ENCODE measurements around the gene BBS9. TPM values are rescaled to one million over a fixed set of nuclear protein-coding genes. Genes with fewer than 3 reads are reported as not detected.

The BBS9 gene
- total RNA-seq, 2 experiments from 2014 or later, result 16.0 to 20.4 TPM

DNA sequence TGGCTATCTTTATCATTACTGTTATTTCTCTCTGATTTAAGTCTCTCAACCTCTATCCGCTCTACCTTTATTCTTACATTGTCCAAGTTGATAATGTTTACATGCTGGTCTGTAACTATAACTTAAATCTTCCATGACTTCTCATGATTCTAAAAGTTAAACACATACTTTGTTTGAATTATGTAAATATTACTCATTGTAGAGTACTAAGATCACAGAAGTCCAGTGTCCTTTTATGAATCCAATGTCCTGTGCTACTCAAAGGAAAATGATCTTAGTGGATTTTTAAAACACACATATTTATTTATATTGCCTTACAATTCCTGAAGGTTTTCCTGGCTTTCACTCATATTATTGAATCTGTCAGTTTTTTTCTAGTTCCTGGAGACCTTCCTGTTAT is 70.9 kb downstream of the BBS9 start:
- H3K4me1 Mint-ChIP-seq (ENCODE audit: low read depth), result no peaks in the 10 kb centered on the region
- no peaks in the 10 kb centered on the region for H3K27me3 Mint-ChIP-seq
- TF ChIP-seq, protein P1, sequence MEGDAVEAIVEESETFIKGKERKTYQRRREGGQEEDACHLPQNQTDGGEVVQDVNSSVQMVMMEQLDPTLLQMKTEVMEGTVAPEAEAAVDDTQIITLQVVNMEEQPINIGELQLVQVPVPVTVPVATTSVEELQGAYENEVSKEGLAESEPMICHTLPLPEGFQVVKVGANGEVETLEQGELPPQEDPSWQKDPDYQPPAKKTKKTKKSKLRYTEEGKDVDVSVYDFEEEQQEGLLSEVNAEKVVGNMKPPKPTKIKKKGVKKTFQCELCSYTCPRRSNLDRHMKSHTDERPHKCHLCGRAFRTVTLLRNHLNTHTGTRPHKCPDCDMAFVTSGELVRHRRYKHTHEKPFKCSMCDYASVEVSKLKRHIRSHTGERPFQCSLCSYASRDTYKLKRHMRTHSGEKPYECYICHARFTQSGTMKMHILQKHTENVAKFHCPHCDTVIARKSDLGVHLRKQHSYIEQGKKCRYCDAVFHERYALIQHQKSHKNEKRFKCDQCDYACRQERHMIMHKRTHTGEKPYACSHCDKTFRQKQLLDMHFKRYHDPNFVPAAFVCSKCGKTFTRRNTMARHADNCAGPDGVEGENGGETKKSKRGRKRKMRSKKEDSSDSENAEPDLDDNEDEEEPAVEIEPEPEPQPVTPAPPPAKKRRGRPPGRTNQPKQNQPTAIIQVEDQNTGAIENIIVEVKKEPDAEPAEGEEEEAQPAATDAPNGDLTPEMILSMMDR (IDR thresholded peaks at IDR 0.05), result no peak
- peaks cover 31% of the 10 kb centered on the region for H3K36me3 Mint-ChIP-seq (ENCODE audit: low read depth)
- no peak overlapping the region for H3K27ac Mint-ChIP-seq
- no peak overlapping the region for H3K4me3 ChIP-seq (ENCODE audit: low read length)
- no peak for ATAC-seq (ENCODE audit: poor library complexity)
- intact Hi-C loops (cut with DNase I, micrococcal nuclease), result no loop called here
- POLR2A ChIA-PET, result interaction anchor here (0.6 kb wide), 1 partner anchor 10 kb away, joined by 3 read pairs; no protein-coding TSS in a partner anchor
- H3K4me3 Mint-ChIP-seq, result no peak overlapping the region
- H3K9me3 ChIP-seq (ENCODE audit: control insufficient read depth in 1 of 2, insufficient read depth in 1 of 2, low read length in 2 of 2), result no peaks in the 10 kb centered on the region
- H3K4me1 ChIP-seq (ENCODE audit: insufficient read depth, low read length), result no peaks in the 10 kb centered on the region
- no peaks in the 10 kb centered on the region for H3K36me3 ChIP-seq (ENCODE audit: insufficient read depth, low read length)
- no peaks in the 10 kb centered on the region for H3K9me3 Mint-ChIP-seq
- H3K27me3 ChIP-seq (ENCODE audit: control insufficient read depth in 1 of 2, insufficient read depth in 2 of 2, low read length in 2 of 2), result no peaks in the 10 kb centered on the region
- DNase-seq, result no peak
- CTCF ChIA-PET, result no interaction called here
- no peak overlapping the region for H3K27ac ChIP-seq (ENCODE audit: low read depth in 1 of 2, low read length in 2 of 2)

DNA sequence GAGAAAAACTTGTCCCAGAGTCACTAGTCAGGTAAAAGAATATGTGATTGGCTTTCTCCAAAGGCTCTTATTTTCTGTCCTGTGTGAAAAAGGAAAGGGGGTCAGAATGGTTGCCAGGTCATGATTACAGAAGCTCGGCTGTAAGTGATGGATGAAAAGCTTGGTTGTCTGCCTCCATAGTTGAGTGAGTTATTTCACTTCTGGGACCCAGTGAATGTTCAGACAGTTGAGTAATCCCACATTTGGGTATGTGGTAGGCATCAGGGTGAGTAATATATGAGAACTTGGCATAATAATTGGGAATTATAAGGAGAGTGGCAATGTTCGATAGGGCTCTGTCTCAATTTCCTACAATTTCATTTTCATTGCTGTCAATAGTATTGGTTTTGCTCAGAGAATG is 72.5 kb downstream of the BBS9 start:
- no peak overlapping the region for H3K27ac Mint-ChIP-seq
- H3K4me1 Mint-ChIP-seq (ENCODE audit: low read depth), result no peaks in the 10 kb centered on the region
- no peak overlapping the region for H3K4me3 ChIP-seq (ENCODE audit: low read length)
- no peak for ATAC-seq (ENCODE audit: poor library complexity)
- no peak for DNase-seq
- no peak overlapping the region for H3K4me3 Mint-ChIP-seq
- ChIA-PET CTCF (no interaction called here), POLR2A (no interaction called here)
- no peaks in the 10 kb centered on the region for H3K9me3 ChIP-seq (ENCODE audit: control insufficient read depth in 1 of 2, insufficient read depth in 1 of 2, low read length in 2 of 2)
- no peaks in the 10 kb centered on the region for H3K27me3 ChIP-seq (ENCODE audit: control insufficient read depth in 1 of 2, insufficient read depth in 2 of 2, low read length in 2 of 2)
- no peaks in the 10 kb centered on the region for H3K9me3 Mint-ChIP-seq
- TF ChIP-seq, protein P1 (IDR thresholded peaks at IDR 0.05), result no peak
- intact Hi-C loops (cut with DNase I, micrococcal nuclease), result no loop called here
- H3K27me3 Mint-ChIP-seq, result no peaks in the 10 kb centered on the region
- H3K36me3 ChIP-seq (ENCODE audit: insufficient read depth, low read length), result no peaks in the 10 kb centered on the region
- H3K27ac ChIP-seq (ENCODE audit: low read depth in 1 of 2, low read length in 2 of 2), result no peak overlapping the region
- H3K36me3 Mint-ChIP-seq (ENCODE audit: low read depth), result peaks cover 42% of the 10 kb centered on the region
- no peaks in the 10 kb centered on the region for H3K4me1 ChIP-seq (ENCODE audit: insufficient read depth, low read length)

DNA sequence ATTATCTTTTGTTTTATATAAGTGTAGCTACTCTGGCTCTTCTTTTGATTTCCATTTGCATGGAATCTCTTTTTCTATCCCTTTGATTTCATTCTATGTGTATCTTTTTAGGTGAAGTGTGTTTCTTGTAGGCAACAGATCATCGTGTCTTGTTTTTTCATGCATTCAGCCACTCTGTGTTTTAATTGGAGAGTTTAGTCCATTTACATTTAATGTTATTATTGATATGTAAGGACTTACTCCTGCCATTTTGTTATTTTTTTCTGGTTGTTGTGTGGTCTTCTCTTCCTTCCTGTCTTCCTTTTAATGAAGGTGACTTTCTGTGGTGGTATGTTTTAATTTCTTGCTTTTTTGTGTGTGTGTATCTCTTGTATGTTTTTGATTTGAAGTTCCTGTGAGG is 81.6 kb downstream of the BBS9 start:
- intact Hi-C loops (cut with DNase I, micrococcal nuclease), result no loop called here
- Mint-ChIP-seq H3K36me3 (ENCODE audit: low read depth) (peaks cover 86% of the 10 kb centered on the region), H3K4me1 (ENCODE audit: low read depth) (no peaks in the 10 kb centered on the region), H3K9me3 (peaks cover 32% of the 10 kb centered on the region), H3K4me3 (no peak overlapping the region), H3K27me3 (no peaks in the 10 kb centered on the region), H3K27ac (no peak overlapping the region)
- Histone ChIP-seq H3K27ac (ENCODE audit: low read depth in 1 of 2, low read length in 2 of 2) (no peak overlapping the region), H3K4me3 (ENCODE audit: low read length) (no peak overlapping the region), H3K27me3 (ENCODE audit: control insufficient read depth in 1 of 2, insufficient read depth in 2 of 2, low read length in 2 of 2) (no peaks in the 10 kb centered on the region), H3K4me1 (ENCODE audit: insufficient read depth, low read length) (no peaks in the 10 kb centered on the region), H3K36me3 (ENCODE audit: insufficient read depth, low read length) (peaks cover 10% of the 10 kb centered on the region), H3K9me3 (ENCODE audit: control insufficient read depth in 1 of 2, insufficient read depth in 1 of 2, low read length in 2 of 2) (peaks cover 13 to 23% of the 10 kb centered on the region in 2 experiments)
- TF ChIP-seq, protein P1 (IDR thresholded peaks at IDR 0.05), result no peak
- DNase-seq, result no peak
- CTCF ChIA-PET, result no interaction called here
- POLR2A ChIA-PET, result no interaction called here
- no peak for ATAC-seq (ENCODE audit: poor library complexity)
